Endothelial cell of umbilical vein (primary cell): ENCODE results near the gene TMPRSS6.

ENCODE experiments used
- EZH2 ChIP-seq: IDR thresholded peaks from 2 replicates; pipeline ENCODE4 v1.6.1; 2012; ENCODE audit warnings: borderline replicate concordance, low read depth, mild to moderate bottlenecking, moderate library complexity, low read length, inconsistent platforms; ENCODE audit not compliant: severe bottlenecking
- FOS ChIP-seq: IDR thresholded peaks from 2 replicates; pipeline ENCODE4 v1.6.1; 2011; ENCODE audit warnings: mild to moderate bottlenecking, low read length, moderate library complexity, borderline replicate concordance; ENCODE audit not compliant: insufficient read depth
- GATA2 ChIP-seq: IDR thresholded peaks from 2 replicates; pipeline ENCODE4 v1.7.0; 2011; ENCODE audit warnings: low read depth, mild to moderate bottlenecking, moderate library complexity, mixed read lengths, low read length; ENCODE audit not compliant: insufficient read length, insufficient read depth
- JUN ChIP-seq: IDR thresholded peaks from 2 replicates; pipeline ENCODE4 v1.6.1; 2011; ENCODE audit warnings: borderline replicate concordance, low read depth; ENCODE audit not compliant: insufficient read length, insufficient read depth
- MYC ChIP-seq: IDR thresholded peaks from one replicate; pipeline ENCODE4 v1.6.1; 2011; ENCODE audit warnings: mild to moderate bottlenecking, low read depth, low read length
- POLR2A ChIP-seq: IDR thresholded peaks from 2 replicates; pipeline ENCODE4 v1.6.1; 2012; ENCODE audit warnings: low read depth, mild to moderate bottlenecking, control low read depth, low read length
- POLR2AphosphoS5 ChIP-seq: IDR thresholded peaks from 2 replicates; pipeline ENCODE4 v1.6.1; 2012; ENCODE audit warnings: low read depth, mild to moderate bottlenecking, control low read depth, low read length, moderate library complexity; ENCODE audit not compliant: insufficient read depth
- TF ChIP-seq, protein P1 (sequence below), 2 donors: IDR thresholded peaks; 1 replicate in 1 of 2; 2 replicates in 1 of 2; pipeline ENCODE4 v1.5.1; 2011; ENCODE audit warnings: low read length in 2 of 2, mild to moderate bottlenecking in 2 of 2, moderate library complexity in 2 of 2, control low read depth in 1 of 2, inconsistent platforms in 1 of 2, low read depth in 1 of 2; ENCODE audit not compliant: insufficient read depth in 1 of 2; ENCODE audit errors: extremely low read depth in 1 of 2
- TF ChIP-seq, protein P2 (sequence below): IDR thresholded peaks from 2 replicates; pipeline ENCODE4 v1.6.1; 2011; ENCODE audit not compliant: insufficient read depth, insufficient read length

- TF ChIP-seq, protein P1, sequence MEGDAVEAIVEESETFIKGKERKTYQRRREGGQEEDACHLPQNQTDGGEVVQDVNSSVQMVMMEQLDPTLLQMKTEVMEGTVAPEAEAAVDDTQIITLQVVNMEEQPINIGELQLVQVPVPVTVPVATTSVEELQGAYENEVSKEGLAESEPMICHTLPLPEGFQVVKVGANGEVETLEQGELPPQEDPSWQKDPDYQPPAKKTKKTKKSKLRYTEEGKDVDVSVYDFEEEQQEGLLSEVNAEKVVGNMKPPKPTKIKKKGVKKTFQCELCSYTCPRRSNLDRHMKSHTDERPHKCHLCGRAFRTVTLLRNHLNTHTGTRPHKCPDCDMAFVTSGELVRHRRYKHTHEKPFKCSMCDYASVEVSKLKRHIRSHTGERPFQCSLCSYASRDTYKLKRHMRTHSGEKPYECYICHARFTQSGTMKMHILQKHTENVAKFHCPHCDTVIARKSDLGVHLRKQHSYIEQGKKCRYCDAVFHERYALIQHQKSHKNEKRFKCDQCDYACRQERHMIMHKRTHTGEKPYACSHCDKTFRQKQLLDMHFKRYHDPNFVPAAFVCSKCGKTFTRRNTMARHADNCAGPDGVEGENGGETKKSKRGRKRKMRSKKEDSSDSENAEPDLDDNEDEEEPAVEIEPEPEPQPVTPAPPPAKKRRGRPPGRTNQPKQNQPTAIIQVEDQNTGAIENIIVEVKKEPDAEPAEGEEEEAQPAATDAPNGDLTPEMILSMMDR (IDR thresholded peaks at IDR 0.05; ENCODE audit: extremely low read depth in 1 of 2, insufficient read depth in 1 of 2, low read depth in 1 of 2, low read length in 2 of 2) = no peak
- TF ChIP-seq POLR2AphosphoS5 (no peak), POLR2A (no peak), EZH2 (no peak), MYC (no peak), FOS (no peak), JUN (no peak), GATA2 (no peak)
- TF ChIP-seq, protein P2, sequence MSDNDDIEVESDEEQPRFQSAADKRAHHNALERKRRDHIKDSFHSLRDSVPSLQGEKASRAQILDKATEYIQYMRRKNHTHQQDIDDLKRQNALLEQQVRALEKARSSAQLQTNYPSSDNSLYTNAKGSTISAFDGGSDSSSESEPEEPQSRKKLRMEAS = no peak
Observed at GRCh38 chr22:37015587-37015878, 94.0 kb downstream of the TMPRSS6 start.
